Hematopoietic multipotent progenitor cell (in vitro differentiated cells): ENCODE measurements around the gene PTPN9. TPM values are rescaled to one million over a fixed set of nuclear protein-coding genes. Genes with fewer than 3 reads are reported as not detected.

ENCODE experiments used
- DNase-seq, 3 donors: peaks; one replicate each; pipeline ENCODE4 v3.0.0-alpha.2; 2011 to 2015; ENCODE audit warnings: low read depth in 2 of 3, low spot score in 2 of 3
- small RNA-seq: library from RNA; depleted of rRNA; stranded (forward); fragments of <200 nt; gene quantifications from one replicate; pipeline ENCODE3, GENCODE V24; 2012
- total RNA-seq: library from RNA; depleted of rRNA; stranded (reverse); fragments of >200 nt; gene quantifications from one replicate; pipeline ENCODE4 v1.2.3, GENCODE V29; 2012

The PTPN9 gene
- total RNA-seq, 1 donor: 21.3 TPM

GRCh38 chr15:75425966-75426500, 153.1 kb downstream of the PTPN9 start:
- no peak for DNase-seq

- DNase-seq: no peak
Measured at GRCh38 chr15:75422554-75422953, 156.6 kb downstream of the PTPN9 start.

GRCh38 chr15:75420698-75421097, 158.4 kb downstream of the PTPN9 start:
- DNase-seq: no peak

GRCh38 chr15:75416584-75416983, 162.5 kb downstream of the PTPN9 start:
- DNase-seq: no peak

Small RNA genes within 50 kb of the gene (small RNA-seq; reads per million reads assigned to genes)
- gene AC105036.1: not detected
- gene AC105036.2: not detected

Other genes starting within 250 kb of the PTPN9 start
- gene COMMD4, start 243.3 kb downstream of the PTPN9 start, total RNA-seq: 81.3 TPM
- 6.7 TPM for gene NEIL1, start 232.3 kb downstream of the PTPN9 start, total RNA-seq
- 222 TPM for gene MAN2C1, start 210.7 kb downstream of the PTPN9 start, total RNA-seq
- gene SIN3A, start 127.6 kb downstream of the PTPN9 start, total RNA-seq: 71.4 TPM
- gene SNUPN, start 46.4 kb upstream of the PTPN9 start, total RNA-seq: 16.2 TPM
- gene IMP3, start 60.9 kb upstream of the PTPN9 start, total RNA-seq: 199 TPM
- 10.5 TPM for gene SNX33, start 68.6 kb upstream of the PTPN9 start, total RNA-seq
- under 0.01 TPM for gene CSPG4, start 133.5 kb upstream of the PTPN9 start, total RNA-seq